HG03521 (cell line): Measurements from ENCODE around the gene RPA1.
A peak's percentile ranks its signal among the peaks of the same experiment; 100 is the strongest.
"Not testable (repeated sequence)": the region's sequence is repeated elsewhere in the genome, so short reads cannot be mapped to it uniquely, and the experiment has no call there.

Experiments
- ATAC-seq: cut with Tn5 transposase; IDR thresholded peaks from one replicate; pipeline ENCODE4 v1.9.1; 2021; ENCODE audit warnings: mild to moderate bottlenecking, moderate library complexity; ENCODE audit not compliant: unreplicated experiment

RPA1 gene

GRCh38 chr17:1810450-1811103, 19.2 kb upstream of the RPA1 start:
- no peak for ATAC-seq

DNA sequence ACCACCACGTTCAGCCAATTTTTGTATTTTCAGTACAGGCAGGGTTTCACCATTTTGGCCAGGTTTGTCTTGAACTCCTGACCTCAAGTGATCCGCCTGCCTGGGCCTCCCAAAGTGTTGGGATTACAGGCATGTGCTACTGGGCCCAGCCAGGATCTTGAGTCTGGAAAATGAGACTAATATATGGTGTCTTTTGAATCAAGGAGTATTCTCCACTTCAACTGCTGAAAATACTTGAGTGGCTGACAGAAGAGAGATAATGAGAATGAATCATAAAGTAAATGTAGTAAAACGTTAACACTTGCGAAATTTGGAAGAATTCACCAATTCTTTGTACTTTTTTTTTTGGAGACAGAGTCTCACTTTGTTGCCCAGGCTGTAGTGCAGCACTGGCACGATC, 16.7 kb upstream of the RPA1 start:
- ATAC-seq, result no peak

DNA sequence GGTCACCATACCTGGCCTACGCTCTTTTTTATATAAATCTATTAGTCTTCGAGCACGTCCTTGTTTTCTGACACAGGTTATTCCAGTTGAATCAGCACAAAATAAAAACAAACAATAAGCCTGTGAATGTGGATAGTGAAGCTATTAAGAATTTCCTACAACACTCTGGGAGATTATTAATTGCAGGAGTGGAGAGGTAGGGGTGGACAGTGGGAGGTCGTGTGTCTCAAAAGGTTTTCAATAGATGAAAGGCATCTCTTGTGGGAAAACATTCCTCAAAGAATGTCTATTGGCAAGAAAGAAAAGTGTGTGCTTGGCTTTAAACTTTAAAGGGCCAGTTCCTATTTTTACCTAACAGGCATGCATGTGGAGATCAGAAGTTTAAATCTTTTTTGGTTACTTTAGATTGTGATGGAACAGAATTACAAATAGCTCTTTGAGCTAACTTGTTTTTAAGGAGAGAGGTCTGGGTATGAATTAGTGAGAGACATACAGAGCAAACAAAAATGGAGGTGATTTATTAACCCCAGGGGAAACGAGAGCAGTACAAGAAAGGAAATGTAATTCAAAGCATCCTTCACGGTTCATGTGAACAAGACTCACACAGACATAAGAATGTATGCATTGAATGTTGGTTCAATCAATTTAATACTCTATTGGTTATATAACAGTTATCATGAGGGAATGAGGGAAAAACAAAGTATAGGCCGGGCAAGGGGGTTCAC, 9.1 kb upstream of the RPA1 start:
- ATAC-seq, result no peak

DNA sequence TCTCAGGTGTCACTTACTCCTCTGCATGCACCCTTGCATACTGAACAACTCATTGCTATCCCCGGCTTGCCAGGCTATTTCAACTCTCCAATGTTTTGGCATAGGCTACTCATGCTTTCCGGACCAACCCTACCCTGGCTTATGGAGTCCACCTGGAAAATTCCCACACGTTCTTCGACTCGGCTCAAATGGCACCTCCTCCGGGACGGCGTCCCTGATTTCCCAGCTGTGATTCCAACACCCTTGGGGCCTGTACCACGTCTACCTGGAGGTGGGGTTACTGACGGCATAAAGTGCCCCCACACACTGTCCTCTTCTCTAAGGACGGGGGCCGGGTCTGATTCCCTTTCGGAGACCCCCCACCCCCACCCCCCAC, 601 bp upstream of the RPA1 start:
- ATAC-seq, result no peak

DNA sequence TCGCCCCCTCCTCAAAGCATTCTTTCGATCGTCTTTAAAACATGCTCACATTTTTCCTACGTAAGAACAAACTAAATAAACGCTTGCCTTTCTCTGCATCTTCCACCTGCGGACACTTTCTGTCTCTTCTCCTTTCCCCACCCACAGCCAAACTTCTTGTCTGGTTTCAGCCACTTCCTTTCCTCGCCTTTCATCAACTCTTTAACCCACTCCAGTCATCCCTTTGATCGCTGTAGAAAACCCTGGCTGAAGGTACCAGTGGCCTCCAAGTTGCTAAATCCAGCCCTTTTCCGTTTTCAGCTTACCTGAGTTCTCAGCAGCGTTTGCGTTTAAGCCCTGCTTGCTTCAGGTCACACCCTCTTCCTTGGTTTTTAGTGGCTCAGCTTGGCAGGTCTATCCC, 483 bp downstream of the RPA1 start:
- ATAC-seq, result no peak

- peak; percentile 47 for ATAC-seq
Measured at GRCh38 chr17:1834380-1835149, 4.8 kb downstream of the RPA1 start.

GRCh38 chr17:1839516-1839915, 9.7 kb downstream of the RPA1 start:
- ATAC-seq, result no peak

DNA sequence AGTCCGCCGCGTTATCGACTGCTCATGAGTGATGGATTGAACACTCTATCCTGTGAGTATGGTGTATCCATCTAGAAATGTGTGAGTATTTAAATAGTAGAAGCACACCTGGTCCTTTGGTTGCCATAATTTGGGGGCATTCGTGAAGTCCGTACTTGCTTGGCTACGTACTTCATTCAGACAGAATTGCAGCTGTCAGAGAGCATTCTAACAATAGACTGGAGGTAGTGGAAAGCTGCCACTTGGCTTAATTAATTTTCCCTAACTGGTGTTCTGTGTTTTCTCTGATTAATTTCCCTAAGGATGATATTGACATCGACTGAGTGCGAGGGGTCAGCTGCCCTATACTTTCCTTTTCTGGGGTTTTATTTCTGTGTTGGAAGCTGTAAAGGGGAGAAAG, 14.1 kb downstream of the RPA1 start:
- no peak for ATAC-seq

GRCh38 chr17:1847191-1847590, 17.4 kb downstream of the RPA1 start:
- no peak for ATAC-seq

DNA sequence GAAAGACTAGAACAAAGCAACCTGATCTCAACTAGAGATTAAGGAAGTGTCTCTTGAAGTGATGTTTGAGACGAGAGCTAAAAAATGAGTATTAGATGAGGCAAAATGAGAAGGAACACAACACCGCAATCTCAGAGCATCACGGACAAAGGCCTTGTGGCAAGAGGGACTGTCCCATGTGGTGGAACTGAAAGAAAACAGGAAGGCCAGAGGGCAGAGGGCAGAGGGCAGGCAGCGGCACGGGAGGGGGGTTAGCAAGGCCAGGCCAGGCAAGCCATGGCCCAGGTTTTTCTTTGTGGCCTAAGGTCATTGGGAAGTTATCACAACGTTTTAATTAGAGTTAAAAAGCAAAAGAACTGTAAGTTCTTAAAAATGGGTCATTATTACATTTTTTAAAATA, 22.5 kb downstream of the RPA1 start:
- ATAC-seq, result no peak

DNA sequence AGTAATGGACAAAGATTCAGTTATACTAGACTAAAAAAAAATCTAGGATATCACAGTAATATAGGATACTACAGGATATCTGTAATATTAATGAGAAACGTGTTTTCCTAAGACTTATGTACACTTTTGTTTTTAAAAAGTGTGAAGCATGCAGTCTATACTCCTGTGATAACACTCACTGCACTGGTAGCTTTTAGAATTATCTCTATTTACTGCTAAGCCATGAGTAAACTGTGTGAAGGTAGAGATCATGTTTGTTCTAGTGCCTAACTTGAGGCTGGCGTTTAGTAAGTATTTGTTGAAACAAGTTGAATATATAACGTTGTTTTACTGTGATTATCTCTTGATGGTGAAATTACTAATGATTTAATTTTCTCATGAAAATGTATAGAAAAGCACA, 23.9 kb downstream of the RPA1 start:
- no peak for ATAC-seq

GRCh38 chr17:1856462-1856861, 26.7 kb downstream of the RPA1 start:
- ATAC-seq, result not testable (repeated sequence)

- ATAC-seq, result no peak
Measured at GRCh38 chr17:1860978-1861377, 31.2 kb downstream of the RPA1 start.

- no peak for ATAC-seq
Measured at GRCh38 chr17:1861391-1862010, 31.7 kb downstream of the RPA1 start.

DNA sequence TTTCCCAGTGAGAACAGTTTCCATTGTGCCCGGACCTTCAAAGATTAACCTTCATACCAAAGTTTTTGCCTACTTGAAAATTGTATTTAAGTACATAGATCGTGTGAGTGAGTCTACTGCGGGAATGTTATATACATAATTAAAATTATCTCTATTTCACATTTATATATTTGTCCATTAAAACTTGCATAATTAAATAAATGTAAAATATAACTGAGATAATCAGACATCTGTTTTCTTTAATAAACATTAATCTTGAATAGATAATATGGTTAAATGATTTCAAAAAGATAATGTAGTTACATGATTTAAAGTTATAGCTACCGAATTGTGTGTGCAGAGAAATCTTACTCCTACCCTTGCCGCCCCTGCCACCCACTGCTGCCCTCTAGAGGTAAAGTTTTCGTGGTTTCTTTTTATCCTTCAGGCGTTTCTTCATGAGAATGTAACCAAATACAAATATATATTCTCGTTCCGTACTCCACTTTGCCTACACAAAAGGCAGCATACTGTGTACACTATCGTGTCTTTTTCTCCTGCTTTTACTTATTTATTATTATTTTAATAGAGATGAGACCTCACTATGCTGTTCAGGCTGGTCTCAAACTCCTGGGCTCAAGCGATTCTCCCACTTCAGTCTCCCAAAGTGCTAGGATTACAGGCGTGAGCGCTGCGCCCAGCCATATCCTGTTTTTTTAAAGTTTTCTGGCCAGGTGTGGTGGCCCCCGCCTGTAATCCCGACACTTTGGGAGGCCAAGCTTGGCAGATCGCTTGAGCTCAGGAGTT, 35.6 kb downstream of the RPA1 start:
- ATAC-seq, result no peak

- no peak for ATAC-seq
Measured at GRCh38 chr17:1867307-1867706, 37.5 kb downstream of the RPA1 start.

DNA sequence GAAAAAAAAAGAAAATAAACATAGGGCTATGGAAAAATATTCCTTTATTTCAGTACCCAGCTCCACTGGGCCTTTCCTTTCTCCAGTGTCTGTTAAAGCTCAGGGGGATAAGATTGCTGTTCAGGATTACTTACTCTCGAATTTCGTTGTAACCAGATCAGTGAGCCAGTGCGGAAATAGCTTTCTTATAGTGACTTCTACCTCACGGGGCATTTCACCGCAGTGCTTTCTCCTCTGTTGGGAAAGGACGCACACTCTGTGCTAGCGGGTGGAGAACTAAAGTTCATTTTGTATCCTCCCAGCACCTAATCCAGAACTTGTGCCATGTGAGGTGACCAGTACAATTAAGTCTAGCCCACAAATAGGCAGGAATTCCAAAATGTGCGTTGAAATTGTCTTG, 38.3 kb downstream of the RPA1 start:
- ATAC-seq, result no peak

DNA sequence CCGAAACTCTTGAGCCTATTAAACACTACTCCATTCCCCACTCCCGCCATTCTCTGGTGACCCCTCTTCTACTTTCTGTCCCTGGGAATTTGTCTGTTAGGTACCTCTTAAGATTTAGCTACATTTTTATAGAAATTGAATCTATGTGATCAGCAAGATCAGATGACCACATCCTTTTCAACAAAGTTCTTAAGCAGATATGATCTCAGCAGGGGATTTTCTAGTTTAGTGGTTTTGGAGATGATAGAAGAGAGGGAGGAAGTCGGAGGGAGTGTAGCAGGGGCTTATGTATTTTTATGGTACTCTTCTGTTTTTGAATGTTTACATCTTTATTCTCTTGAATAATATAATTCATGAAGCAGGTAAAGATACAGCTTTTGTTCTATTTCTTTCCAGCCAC, 40.8 kb downstream of the RPA1 start:
- no peak for ATAC-seq

- no peak for ATAC-seq
Measured at GRCh38 chr17:1871756-1872155, 42.0 kb downstream of the RPA1 start.

- ATAC-seq, result no peak
Measured at GRCh38 chr17:1872254-1872653, 42.4 kb downstream of the RPA1 start.

DNA sequence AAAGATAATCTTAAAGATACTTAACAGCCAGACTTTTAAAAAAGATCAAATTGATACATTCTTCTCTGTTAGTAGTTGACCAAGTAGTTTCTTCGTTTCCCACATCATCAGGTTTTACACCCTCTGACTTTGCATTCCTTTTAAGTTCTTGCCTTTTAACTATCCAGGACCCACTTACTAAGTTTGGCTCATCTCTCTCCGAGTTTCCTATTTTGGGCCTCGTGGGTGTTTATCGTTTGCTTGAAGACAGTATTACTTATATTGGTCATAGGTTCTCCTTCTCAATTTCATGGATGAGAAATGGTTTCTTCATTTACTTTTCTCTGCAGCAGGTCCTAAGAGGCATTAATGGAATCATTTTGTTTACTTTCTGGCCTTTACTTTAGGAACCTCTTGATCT, 43.2 kb downstream of the RPA1 start:
- ATAC-seq, result no peak
